SK-N-SH (cell line): Measurements from ENCODE around the gene TBXAS1. TPM values are rescaled to one million over a fixed set of nuclear protein-coding genes. Genes with fewer than 3 reads are reported as not detected.

ENCODE experiments used
- CTCF ChIA-PET: fragments of 300-600, 350-600 bp; formaldehyde crosslinking; extraction: SDS; loops from one replicate; lab custom pipeline; 2021; lab: Yijun Ruan, JAX
- POLR2A ChIA-PET: fragments of 350-600 bp; sonication (Branson Sonifier 250); formaldehyde crosslinking; extraction: SDS; loops from one replicate; lab custom pipeline; 2020; ENCODE audit warnings: antibody characterized with exemption, inconsistent platforms; lab: Yijun Ruan, JAX
- DNase-seq: peaks from one replicate; pipeline ENCODE4 v3.0.0; 2012
- H2AFZ ChIP-seq: fragments of 200-600 bp; sonication (generic); 2 replicates; pipeline ENCODE4 v1.8.1; 2016; ENCODE audit warnings: antibody characterized with exemption, mild to moderate bottlenecking, low read depth
- H3F3A ChIP-seq: fragments of 200-600 bp; sonication (generic); replicated peaks from 2 replicates; pipeline ENCODE3; 2016; ENCODE audit warnings: antibody characterized with exemption, mild to moderate bottlenecking; ENCODE audit not compliant: insufficient read depth
- H3K27ac ChIP-seq, 2 experiments: fragments of 200-500 bp in 1 of 2; fragments of 200-600 bp in 1 of 2; sonication (Bioruptor generic) in 1 of 2; sonication (generic), shearing (Covaris generic) in 1 of 2; 2 replicates each; pipeline versions ENCODE4 v1.5.1 to v1.6.1; 2014 to 2016; ENCODE audit warnings: low read depth in 2 of 2, inconsistent platforms in 1 of 2, low read length in 1 of 2, mild to moderate bottlenecking in 1 of 2, mixed read lengths in 1 of 2
- H3K27me3 ChIP-seq: fragments of 200-600 bp; sonication (generic), shearing (Covaris generic); 2 replicates; pipeline ENCODE4 v1.6.1; 2016; ENCODE audit warnings: mixed run types; ENCODE audit not compliant: insufficient read depth
- H3K36me3 ChIP-seq, 2 experiments: fragments of 200-500 bp in 1 of 2; fragments of 200-600 bp in 1 of 2; sonication (Bioruptor generic) in 1 of 2; sonication (generic) in 1 of 2; replicated peaks in 1 of 2; 2 replicates each; pipeline versions ENCODE3 to v1.5.1; 2014 to 2016; ENCODE audit warnings: low read length in 1 of 2, mild to moderate bottlenecking in 1 of 2; ENCODE audit not compliant: insufficient read depth in 2 of 2, control insufficient read depth in 1 of 2
- H3K4me1 ChIP-seq, 2 experiments: fragments of 200-500 bp in 1 of 2; fragments of 200-600 bp in 1 of 2; sonication (Bioruptor generic) in 1 of 2; sonication (generic), shearing (Covaris generic) in 1 of 2; 2 replicates each; pipeline versions ENCODE4 v1.5.1 to v1.6.1; 2014 to 2016; ENCODE audit warnings: low read depth in 1 of 2, low read length in 1 of 2, mixed run types in 1 of 2; ENCODE audit not compliant: insufficient read depth in 2 of 2, control insufficient read depth in 1 of 2
- H3K4me2 ChIP-seq: fragments of 200-600 bp; sonication (generic), shearing (Covaris generic); 2 replicates; pipeline ENCODE4 v1.6.1; 2017; ENCODE audit warnings: mixed run types
- H3K4me3 ChIP-seq, 2 experiments: fragments of 200-500 bp in 1 of 2; fragments of 200-600 bp in 1 of 2; sonication (Bioruptor generic) in 1 of 2; sonication (generic), shearing (Covaris generic) in 1 of 2; 2 replicates each; pipeline versions ENCODE4 v1.5.1 to v1.8.1; 2014 to 2016; ENCODE audit warnings: low read depth in 2 of 2, inconsistent platforms in 1 of 2, low read length in 1 of 2, mild to moderate bottlenecking in 1 of 2, mixed read lengths in 1 of 2, moderate library complexity in 1 of 2
- H3K79me2 ChIP-seq: fragments of 200-600 bp; sonication (generic); 2 replicates; pipeline ENCODE4 v1.8.1; 2017; ENCODE audit warnings: mild to moderate bottlenecking; ENCODE audit not compliant: insufficient read depth
- H3K9ac ChIP-seq: fragments of 200-600 bp; sonication (generic); 2 replicates; pipeline ENCODE4 v1.6.1; 2017; ENCODE audit warnings: mixed run types
- H3K9me2 ChIP-seq: fragments of 200-600 bp; sonication (generic); 2 replicates; pipeline ENCODE4 v1.6.1; 2017; ENCODE audit warnings: mixed run types
- H3K9me3 ChIP-seq: fragments of 200-600 bp; sonication (generic); 2 replicates; pipeline ENCODE4 v1.6.1; 2017; ENCODE audit warnings: mixed run types, mild to moderate bottlenecking, moderate library complexity
- H4K20me1 ChIP-seq: fragments of 200-600 bp; sonication (generic); 2 replicates; pipeline ENCODE4 v1.6.1; 2017; ENCODE audit warnings: mild to moderate bottlenecking, mixed run types; ENCODE audit not compliant: insufficient read depth
- CHD2 ChIP-seq: fragments of 150-350 bp; IDR thresholded peaks from 2 replicates; pipeline ENCODE4 v1.6.1; 2018; ENCODE audit warnings: low read length; ENCODE audit not compliant: partially characterized antibody
- CTCF ChIP-seq: fragments of 200-600 bp; sonication (generic); IDR thresholded peaks from 2 replicates; pipeline ENCODE4 v1.6.1; 2017; ENCODE audit warnings: antibody characterized with exemption, mild to moderate bottlenecking, moderate library complexity
- EZH2phosphoT487 ChIP-seq: fragments of 200-600 bp; sonication (generic); IDR thresholded peaks from 2 replicates; pipeline ENCODE4 v1.6.1; 2017; ENCODE audit warnings: low read depth, mixed run types, mild to moderate bottlenecking, antibody characterized with exemption, moderate library complexity, borderline replicate concordance
- FOXM1 ChIP-seq: IDR thresholded peaks from 2 replicates; pipeline ENCODE4 v1.4.0; 2012; ENCODE audit warnings: low read depth, mild to moderate bottlenecking
- GATA2 ChIP-seq: sonication (generic); formaldehyde crosslinking; IDR thresholded peaks from 2 replicates; pipeline ENCODE4 v1.5.0; 2020; ENCODE audit warnings: mild to moderate bottlenecking, missing genetic modification reagents
- IRF3 ChIP-seq: fragments of 150-350 bp; IDR thresholded peaks from 2 replicates; pipeline ENCODE4 v1.6.1; 2016; ENCODE audit warnings: mild to moderate bottlenecking, low read depth, low read length
- MEF2A ChIP-seq: IDR thresholded peaks from 2 replicates; pipeline ENCODE4 v1.4.0; 2012; ENCODE audit warnings: low read depth, borderline replicate concordance
- MXI1 ChIP-seq: IDR thresholded peaks from 2 replicates; pipeline ENCODE4 v1.6.1; 2012; ENCODE audit warnings: mild to moderate bottlenecking, low read depth, low read length, improper control_type of control experiment
- POLR2AphosphoS5 ChIP-seq: IDR thresholded peaks from 2 replicates; pipeline ENCODE4 v1.6.1; 2012; ENCODE audit warnings: low read depth, low read length
- RCOR1 ChIP-seq: fragments of 150-350 bp; IDR thresholded peaks from 2 replicates; pipeline ENCODE4 v1.6.1; 2017; ENCODE audit warnings: antibody characterized with exemption, low read length
- REST ChIP-seq: IDR thresholded peaks from 2 replicates; pipeline ENCODE4 v1.6.1; 2012; ENCODE audit warnings: mild to moderate bottlenecking, low read depth, low read length, moderate library complexity
- SIN3A ChIP-seq: IDR thresholded peaks from 2 replicates; pipeline ENCODE4 v1.6.1; 2012; ENCODE audit warnings: low read depth, mild to moderate bottlenecking, low read length, moderate library complexity, borderline replicate concordance
- TCF12 ChIP-seq: IDR thresholded peaks from 2 replicates; pipeline ENCODE4 v1.4.0; 2012
- TEAD4 ChIP-seq: IDR thresholded peaks from 2 replicates; pipeline ENCODE4 v1.4.0; 2012; ENCODE audit warnings: mild to moderate bottlenecking, borderline replicate concordance; ENCODE audit not compliant: insufficient read depth
- WGBS: methylation state at CpG from one replicate; pipeline ENCODE4 v1.1.6; 2017; ENCODE audit warnings: low lambda C conversion rate; 5-methylcytosine and 5-hydroxymethylcytosine counted together
- polyA plus RNA-seq, 3 experiments: library from polyadenylated mRNA; depleted of rRNA; stranded (reverse); fragments of >200 nt; gene quantifications; 2 replicates each; pipeline ENCODE4 v1.2.3, GENCODE V29; 2012

The TBXAS1 gene
- polyA plus RNA-seq, 1 of the 3 experiments (the other 2 are of a cell fraction), result 4.4 TPM

DNA sequence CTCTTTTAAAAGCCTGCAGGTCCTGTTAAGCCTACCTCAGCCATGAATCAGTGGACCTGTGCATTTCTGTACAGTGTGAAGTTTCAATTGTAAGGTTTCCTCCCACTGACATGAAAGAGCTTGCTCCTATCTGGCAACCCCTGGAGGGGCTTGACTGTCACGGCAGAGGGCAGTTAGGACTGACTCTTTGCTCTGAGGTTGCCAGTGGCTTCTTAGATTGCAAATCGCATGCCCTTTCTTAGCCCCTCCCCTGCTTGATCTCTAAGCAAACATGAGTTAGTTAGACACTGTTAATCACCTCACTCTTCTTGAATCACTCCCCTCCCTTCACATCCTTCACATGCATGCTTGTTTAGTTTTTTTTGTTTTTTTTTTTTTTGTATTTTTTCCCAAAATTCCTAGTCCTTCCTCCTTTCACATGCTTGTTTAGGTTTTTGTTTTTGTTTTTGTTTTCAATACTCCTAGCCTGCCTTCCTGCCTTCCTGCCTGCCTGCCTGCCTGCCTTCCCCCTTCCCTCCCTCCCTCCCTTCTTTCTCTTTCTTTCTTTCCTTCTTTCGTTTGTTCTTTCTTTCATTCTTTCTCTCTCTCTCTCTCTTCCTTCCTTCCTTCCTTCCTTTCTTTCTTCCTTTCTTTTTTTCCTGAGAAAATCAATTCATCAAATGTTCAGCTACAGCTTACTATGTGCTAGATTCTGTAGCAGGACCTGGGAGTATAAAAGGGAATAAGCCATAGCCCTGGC, 45.2 kb upstream of the TBXAS1 start:
- no peaks in the 10 kb centered on the region for H3K36me3 ChIP-seq
- H3K4me1 ChIP-seq, result peaks cover 0 to 5% of the 10 kb centered on the region in 2 experiments; a peak in 2 of 4 replicates
- ChIA-PET POLR2A (no interaction called here), CTCF (interaction anchor here (0.6 to 8.6 kb wide), 6 partner anchors 16 to 219 kb away, joined by 3 to 53 read pairs (median 4); no protein-coding TSS in a partner anchor)
- H3K27ac ChIP-seq, result no peak overlapping the region
- WGBS, result 83% methylated on average over 3 of the region's 3 CpGs
- no peak for TF ChIP-seq IRF3
- no peak for TF ChIP-seq CTCF
- TF ChIP-seq POLR2AphosphoS5, result no peak
- TF ChIP-seq FOXM1, result no peak
- TF ChIP-seq MXI1, result no peak
- TF ChIP-seq EZH2phosphoT487, result no peak
- TF ChIP-seq MEF2A, result no peak
- TF ChIP-seq TCF12, result no peak
- TF ChIP-seq RCOR1, result no peak
- TF ChIP-seq CHD2, result no peak
- H3K4me2 ChIP-seq, result no peak overlapping the region
- H4K20me1 ChIP-seq, result no peaks in the 10 kb centered on the region
- H2AFZ ChIP-seq, result no peak overlapping the region
- no peaks in the 10 kb centered on the region for H3F3A ChIP-seq
- no peak for DNase-seq
- H3K9me2 ChIP-seq, result no peaks in the 10 kb centered on the region
- no peaks in the 10 kb centered on the region for H3K27me3 ChIP-seq
- H3K4me3 ChIP-seq, result no peak overlapping the region
- peaks cover 7% of the 10 kb centered on the region for H3K79me2 ChIP-seq
- no peaks in the 10 kb centered on the region for H3K9me3 ChIP-seq
- no peak overlapping the region for H3K9ac ChIP-seq

GRCh38 chr7:139784648-139785047, 44.4 kb upstream of the TBXAS1 start:
- no peaks in the 10 kb centered on the region for H3F3A ChIP-seq
- H3K4me3 ChIP-seq, result no peak overlapping the region
- CTCF ChIA-PET, result interaction anchor here (0.7 to 8.6 kb wide), 3 partner anchors 115 to 218 kb away, joined by 4 to 53 read pairs (median 4); no protein-coding TSS in a partner anchor
- H3K4me1 ChIP-seq, result no peaks in the 10 kb centered on the region; a peak in 1 of 4 replicates
- no peaks in the 10 kb centered on the region for H3K9me2 ChIP-seq
- TF ChIP-seq TEAD4, result no peak
- TF ChIP-seq SIN3A, result no peak
- TF ChIP-seq GATA2 (CRISPR knock-in tag), result no peak
- TF ChIP-seq REST, result no peak
- TF ChIP-seq, all 33 proteins: peak for 0
- POLR2A ChIA-PET, result no interaction called here
- DNase-seq, result no peak
- no peak overlapping the region for H2AFZ ChIP-seq
- H3K27me3 ChIP-seq, result no peaks in the 10 kb centered on the region
- WGBS, result 83% methylated on average over 3 of the region's 3 CpGs
- no peaks in the 10 kb centered on the region for H3K79me2 ChIP-seq
- H3K27ac ChIP-seq, result no peak overlapping the region
- no peak overlapping the region for H3K4me2 ChIP-seq
- no peaks in the 10 kb centered on the region for H4K20me1 ChIP-seq
- no peaks in the 10 kb centered on the region for H3K9me3 ChIP-seq
- H3K36me3 ChIP-seq, result no peaks in the 10 kb centered on the region
- no peak overlapping the region for H3K9ac ChIP-seq
